ENCODE measurements around the gene CHTF8.

GRCh38 chr16:69108064-69108904 is 24.1 kb downstream of the CHTF8 start:
- TF ChIP-seq CTCF (IDR thresholded peaks at IDR 0.05) (no peak), POLR2A (IDR thresholded peaks at IDR 0.05) (no peak), POLR2AphosphoS5 (IDR thresholded peaks at IDR 0.05) (no peak)

Measured in breast epithelium (tissue), 3 donors.